ENCODE data around the gene MED9.
"Not testable (repeated sequence)": the region's sequence is repeated elsewhere in the genome, so short reads cannot be mapped to it uniquely, and the experiment has no call there.

MED9 gene

DNA sequence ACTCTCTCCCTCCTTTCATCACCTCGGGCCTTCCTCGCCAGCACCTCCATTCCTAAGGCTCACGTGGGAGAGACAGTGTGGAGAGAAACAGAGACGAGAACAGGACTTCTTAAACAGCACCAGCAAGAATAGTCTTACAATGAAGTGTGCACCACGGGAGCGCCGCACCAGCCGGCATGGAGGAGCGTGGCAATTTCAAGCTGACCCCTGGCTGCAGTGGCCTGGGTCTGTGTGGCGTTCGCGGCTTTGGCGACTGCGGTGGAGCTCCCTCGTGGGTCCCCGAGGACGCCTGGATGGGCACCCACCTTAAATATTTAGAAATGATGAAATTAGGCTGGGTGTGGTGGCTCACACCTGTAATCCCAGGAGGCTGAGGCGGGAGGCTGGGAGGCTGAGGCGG, 20.5 kb upstream of the MED9 start:
- no peak for DNase-seq

DNA sequence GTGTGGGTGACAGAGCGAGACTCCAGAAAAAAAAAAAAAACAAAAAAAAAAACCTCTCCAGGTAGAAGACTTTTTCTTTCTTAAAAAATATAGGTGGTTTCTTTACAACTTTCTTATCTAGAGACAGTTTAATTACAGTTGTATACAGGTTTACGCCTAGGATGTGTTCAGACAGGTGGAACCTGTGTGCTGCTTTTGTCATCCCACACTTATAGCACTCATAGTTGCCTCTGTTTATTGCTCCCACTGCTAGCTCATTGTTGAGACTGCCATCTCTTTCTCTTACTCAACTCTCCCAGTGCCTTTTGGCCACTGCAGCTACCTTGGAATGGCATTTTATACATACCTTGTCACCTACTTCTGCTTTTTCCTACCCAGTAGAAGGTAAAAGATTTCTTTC, 19.1 kb upstream of the MED9 start:
- no peak for DNase-seq

DNA sequence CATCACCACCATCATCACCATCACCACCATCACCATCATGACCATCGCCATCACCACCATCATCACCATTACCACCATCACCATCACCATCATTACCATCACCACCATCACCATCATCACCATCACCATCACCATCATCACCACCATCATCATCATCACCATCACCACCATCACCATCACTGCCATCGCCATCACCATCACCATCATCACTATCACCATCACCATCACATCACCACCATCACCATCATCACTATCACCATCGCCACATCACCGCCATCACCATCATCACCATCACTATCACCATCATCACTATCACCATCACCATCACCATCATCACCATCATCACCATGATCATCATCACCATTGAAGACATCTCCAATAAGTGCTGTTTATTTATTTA, 16.8 kb upstream of the MED9 start:
- DNase-seq: no peak

DNA sequence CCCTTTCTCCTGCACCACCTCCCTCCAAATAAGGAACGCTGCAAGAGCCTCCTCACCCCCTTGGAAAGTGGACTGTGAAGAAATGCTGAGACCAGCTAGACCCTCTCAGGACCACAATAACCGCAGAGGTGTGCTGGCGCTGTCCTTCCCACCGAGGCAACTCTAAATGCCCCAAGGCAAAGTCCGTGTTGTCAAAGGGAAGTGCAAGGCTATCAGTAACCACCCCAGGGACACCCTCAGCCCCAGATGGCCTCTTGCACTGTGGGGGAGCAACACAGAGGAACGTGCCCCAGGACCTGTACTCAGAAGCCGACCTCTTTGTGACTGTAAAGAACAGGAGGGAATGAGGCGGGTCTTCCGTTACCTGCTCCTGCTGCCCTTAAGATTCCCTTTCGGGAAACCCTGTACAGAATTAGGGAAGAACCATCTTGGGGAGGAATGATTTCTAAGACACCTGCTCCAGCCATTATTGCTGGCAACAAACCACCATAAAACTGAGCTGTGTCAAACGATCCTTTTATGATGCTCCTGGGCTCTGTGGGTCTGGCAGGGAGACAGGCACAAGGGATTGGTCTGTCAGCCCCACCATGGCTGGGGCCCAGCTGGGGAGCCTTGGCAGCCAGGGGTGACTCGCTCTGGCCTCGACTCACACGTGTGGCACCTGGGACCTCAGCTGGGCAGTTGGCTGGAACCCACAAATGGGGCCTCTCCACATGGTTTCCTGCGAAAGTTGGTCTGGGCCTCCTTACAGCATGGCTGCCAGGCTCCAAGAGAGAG, 14.6 kb upstream of the MED9 start:
- DNase-seq: no peak

DNA sequence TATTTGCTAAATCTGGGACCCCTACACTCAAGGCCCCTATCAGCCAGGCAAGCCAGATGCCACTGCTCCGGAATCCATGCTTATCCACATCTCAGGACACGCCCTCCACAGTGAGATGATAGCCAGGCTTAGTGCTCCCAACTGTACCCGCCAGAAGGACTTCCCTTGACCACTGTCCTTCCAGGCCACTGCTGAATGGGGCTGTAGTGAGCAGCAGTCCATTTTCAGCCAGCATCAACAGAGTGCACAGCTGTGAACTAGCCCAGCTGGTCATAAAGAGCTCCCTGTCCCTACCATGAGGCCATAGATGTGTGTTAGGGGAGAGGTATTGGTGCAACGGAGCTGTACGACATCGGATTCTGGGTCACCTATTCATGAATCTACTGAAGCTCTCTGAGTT, 13.0 kb upstream of the MED9 start:
- DNase-seq: no peak

DNA sequence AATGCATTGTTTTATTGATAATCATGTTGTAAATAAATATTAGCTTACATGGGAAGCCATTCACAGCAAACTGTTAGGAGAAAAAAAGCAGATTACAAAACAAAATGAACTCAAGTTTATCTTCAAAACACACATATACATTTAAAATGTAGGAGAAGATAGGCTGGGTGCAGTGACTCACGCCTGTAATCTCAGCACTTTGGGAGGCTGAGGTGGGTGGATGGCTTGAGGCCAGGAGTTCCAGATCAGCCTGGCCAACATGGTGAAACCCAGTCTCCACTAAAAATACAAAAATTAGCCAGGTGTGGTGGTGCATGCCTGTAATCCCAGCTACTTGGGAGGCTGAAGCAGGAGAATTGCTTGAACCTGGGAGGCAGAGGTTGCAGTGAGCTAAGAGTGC, 10.9 kb upstream of the MED9 start:
- DNase-seq: not testable (repeated sequence)

DNA sequence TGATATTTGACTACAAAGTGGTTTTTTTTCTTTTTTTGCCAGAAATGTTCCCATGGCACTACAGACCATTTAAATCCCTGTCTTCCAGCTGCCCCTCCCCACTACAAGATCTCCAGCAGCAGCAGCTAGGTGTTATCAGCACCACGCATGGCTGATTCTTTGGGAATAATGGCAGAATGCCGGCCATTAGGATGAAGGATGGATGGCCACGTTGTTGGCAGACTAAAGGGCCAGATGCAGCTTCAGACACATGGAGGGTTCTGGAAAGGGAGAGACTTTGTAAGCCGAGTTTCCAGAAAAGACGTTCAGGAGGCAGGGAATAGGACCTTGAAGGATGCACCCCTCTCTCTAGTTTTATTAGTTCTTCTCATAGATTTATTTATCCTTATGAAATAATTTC, 10.3 kb upstream of the MED9 start:
- no peak for DNase-seq

DNA sequence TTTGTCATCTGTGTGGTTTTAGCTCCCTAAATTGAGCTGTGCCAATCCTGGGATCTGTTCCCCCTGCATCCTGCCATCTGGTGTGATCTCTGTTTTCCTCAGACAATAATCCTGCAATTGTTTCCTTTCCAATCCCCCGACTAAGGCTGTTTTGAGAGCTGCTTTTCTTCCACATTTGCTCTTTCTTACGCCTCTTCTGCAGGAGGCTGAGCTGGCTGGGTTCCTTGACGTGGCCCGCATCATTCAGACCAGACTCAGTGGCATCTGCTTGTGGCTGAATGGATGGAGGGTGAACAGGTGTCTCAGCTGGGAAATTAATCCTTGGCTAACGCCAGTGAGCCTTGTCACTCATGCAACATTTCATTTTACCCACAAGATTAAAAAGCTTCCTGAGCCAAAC, 9.8 kb upstream of the MED9 start:
- DNase-seq: no peak

DNA sequence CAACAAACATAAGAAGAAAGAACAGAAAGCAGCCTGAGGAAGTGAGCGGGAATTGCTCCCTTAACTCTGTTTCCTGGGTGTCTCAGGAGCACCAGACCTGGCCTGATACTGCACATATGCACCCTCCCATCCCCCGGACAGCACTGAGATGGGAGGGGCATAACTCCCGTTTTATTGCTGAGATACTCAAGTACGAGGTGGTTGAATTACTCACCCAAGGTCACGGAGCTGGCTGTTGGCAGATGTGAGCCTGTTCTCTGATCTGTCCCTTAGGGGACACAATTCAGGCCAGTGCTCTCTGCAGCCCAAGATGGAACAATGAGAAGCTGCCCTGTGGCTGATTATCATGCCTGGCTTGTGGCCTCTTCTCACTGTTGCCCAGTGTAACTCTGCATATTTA, 9.1 kb upstream of the MED9 start:
- DNase-seq: no peak

DNA sequence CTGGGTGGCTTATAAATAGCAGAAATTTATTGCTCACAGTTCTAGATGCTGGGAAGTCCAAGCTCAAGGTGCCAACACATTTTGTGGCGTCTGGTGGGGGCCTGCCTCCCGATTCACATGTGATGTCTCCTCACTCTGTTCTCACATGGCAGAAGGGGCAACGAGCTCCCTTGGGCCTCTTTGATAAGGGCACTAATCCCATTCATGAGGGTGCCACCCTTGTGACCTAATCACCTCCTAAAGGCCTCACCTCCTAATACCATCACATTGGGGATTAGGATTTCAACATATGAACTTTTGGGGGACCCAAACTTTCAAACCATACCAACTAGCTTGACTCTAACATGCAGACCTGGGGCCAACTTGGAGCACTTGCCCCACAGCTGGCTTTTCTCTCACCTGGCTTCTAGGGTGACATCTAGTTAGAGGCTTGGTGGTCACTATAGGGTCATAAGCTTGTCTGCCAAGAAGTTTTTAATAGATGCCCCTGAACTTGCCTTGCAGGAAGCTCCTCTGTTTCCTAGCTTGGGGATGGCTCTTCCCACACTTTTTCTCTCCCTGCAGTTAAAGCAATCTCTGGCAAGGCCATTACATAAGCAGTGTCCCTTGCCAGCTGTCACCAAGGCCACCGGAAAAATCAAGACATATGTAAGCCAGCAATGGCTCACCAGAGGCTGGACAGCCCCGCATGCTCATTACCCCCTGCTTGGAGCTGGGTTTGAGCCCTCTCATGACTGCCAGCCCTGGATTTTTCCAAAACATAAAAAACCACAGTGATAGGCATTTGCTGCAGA, 8.4 kb upstream of the MED9 start:
- DNase-seq: no peak

DNA sequence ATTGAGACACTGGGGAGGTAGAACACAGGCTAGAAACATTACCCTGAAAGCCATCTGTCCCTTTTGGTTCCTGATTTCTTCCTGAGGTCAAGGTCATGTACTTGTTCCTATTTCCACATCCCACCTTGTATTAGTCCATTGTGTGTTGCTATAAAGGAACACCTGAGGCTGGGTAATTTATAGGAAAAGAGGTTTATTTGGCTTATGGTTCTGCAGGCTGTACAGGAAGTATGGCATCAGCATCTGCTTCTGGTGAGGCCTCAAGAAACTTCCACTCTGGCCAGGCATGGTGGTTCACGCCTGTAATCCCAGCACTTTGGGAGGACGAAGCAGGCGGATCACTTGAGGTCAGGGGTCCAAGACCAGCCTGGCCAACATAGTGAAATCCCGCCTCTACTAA, 7.4 kb upstream of the MED9 start:
- no peak for DNase-seq

DNA sequence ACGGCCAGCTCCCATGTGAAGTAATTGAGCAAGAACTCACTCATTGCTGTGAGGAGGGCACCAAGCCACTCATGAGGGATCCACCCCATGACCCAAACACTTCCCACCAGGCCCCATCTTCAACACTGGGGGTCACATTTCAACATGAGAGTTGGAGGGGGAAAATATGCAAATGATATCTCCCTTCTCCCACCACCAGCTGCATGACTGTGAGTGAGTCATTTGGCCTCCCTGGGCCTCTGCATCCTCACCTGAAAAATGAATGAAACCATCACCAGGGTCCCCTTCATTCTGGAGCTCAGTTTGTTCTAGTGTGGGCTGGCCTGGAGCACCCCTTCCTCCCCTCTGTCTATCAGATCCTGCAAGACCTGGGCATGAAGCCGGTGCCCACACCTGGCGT, 6.8 kb upstream of the MED9 start:
- no peak for DNase-seq

DNA sequence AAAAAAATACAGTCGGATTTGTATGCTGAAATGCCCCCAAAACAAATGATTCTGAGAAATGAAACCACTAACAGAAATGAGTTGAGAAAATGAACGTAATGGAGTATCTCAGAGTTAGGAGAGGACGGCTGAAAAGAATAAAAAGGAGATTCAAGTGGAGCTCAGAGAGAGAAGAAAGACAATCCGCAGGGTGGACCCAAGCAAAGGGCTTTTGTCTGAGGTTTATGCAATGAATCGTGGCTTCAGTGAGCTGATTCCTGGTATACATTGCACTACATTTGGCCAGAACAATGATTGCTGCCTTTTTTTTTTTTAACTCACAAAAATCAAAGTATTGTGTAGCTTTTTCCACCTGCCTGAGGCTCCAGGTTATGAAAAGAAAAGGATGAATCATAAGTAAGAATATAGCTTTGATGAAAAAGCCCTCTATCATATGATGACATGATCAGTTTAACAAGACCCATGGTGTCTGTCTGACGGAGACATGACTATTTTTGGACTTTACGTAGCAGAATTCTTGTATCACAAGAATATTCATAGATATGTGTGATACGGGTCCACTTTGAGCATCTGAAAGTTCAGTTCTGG, 4.4 kb upstream of the MED9 start:
- DNase-seq: no peak

DNA sequence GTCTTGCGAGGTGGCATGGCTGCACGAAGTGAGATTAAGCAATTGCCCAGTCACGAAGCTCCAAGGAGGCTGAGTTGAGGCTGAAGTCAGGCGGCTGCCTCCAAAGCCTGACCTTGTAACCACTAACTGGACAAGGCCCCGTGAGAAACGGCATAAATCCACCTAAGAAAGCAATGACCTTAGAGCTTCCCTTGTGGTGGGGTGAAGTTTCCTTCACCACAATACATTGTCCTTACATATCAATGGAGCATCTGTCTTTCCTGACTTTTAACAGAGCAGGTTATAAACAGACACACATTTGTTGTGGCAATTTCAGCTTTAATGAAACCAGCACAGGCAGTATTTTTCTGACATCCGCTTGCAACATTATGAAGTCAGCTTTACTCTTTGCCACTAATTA, 2.5 kb upstream of the MED9 start:
- no peak for DNase-seq

DNA sequence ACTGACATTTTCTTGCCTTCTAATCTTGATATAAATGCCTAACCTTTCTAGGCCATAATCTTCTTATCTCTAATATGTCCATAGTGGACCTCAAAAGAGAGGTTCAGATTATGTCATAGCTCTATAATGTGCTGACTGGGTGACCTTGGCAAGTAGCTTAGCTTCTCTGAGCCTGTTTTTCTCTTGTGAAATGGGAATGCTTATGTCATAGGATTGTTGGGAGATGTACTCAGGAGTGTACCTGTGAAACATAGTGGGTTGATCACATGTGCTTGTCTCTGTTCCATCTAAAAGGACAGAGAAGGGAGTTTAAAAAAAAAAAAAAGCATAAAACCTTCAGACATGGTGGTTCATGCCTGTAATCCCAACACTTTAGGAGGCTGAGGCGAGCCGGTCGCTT, 2.4 kb downstream of the MED9 start:
- DNase-seq: no peak

DNA sequence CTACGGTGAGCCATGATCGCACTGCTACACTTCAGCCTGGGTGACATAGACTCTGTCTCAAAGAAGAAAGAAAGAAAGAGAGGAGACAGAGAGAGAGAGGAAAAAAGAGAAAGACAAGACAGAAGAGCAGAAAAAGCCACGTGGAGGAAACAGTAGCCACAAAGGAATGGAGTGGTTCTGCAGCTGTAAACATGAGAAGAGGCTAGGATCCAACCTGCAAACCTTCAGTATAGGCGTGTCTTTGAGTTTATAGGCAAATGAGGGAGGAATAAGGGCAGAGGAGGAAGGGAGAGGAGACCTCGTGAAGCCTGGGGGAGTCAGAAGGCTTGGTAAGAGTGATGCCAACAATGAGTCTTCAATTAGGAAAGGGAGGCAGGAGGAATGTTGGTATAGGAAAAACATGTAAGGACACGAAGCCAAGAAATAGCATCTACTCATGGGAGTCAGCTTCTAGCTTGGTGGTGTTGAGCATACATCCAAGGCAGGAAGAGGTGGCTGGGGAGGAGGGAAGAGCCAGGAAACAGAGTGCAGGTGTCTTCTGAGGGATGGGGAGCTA, 3.9 kb downstream of the MED9 start:
- DNase-seq: no peak

DNA sequence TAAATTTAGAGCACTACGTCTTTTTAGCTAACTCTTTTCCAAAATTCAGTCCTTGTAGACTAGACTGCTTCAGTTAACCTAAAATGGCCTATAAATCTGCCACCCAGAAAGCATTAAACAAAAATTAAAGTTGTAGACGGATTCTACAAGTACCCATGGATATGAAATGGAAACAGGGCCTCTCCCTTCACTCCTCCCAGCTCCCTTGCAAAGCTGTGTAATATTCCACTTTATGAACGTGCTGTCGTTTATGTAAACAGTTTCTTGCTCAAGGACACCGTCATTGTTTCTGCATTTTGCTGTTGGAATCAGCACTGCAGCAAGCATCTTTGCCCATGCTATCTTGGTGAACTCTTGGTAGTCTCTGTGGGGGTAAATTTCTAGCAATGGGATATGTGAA, 5.1 kb downstream of the MED9 start:
- DNase-seq: no peak

DNA sequence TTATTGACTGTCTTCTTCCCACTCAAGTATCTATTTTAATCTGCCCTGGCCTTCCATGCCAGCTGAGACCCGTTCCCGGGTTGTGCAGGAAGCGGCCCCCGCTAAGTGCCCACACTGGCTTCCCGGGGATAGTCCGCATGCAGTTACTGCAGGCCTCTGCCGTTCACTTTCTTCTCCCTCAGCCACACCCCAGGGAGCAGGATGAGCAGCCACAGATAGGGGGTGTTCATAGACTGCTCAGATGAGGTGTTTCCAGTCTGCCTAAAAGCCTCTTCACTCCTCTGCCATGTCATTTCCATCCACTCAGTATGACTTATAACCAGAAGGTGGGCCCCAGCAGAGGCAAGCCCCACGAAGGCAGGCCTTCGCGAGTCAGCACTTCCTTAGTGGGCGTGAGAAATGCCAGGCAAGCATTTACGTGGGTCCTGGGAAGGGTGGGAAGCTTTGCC, 7.7 kb downstream of the MED9 start:
- no peak for DNase-seq

DNA sequence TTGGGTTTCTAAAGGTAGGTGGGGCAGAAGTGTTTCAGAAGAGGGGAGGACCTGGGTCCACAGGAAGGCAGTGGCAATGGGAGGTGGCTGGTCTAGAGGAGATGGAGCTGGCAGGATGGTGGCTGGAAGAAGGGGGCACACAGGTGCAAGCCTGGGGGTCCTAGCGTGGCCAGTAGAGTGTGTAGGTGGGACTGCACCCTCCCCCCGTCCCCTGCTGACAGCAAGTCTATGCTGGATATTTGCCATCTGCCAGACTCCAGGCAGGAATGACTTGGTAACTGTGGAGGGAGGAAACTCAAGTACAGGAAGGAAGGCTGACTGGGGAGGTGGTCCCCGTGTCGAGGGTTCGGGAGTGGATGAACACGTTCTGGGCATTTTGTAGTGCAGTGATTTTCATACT, 8.6 kb downstream of the MED9 start:
- no peak for DNase-seq

DNA sequence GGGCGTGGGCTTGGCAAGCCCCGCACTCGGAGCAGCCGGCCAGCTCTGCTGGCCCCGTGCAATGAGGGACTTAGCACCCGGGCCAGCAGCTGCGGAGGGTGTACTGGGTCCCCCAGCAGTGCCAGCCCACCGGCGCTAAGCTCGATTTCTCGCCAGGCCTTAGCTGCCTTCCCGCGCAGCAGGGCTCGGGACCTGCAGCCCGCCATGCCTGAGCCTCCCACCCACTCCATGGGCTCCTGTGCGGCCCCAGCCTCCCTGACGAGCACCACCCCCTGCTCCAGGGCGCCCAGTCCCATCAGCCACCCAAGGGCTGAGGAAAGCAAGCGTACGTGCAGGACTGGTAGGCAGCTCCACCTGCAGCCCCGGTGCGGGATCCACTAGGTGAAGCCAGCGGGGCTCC, 9.6 kb downstream of the MED9 start:
- not testable (repeated sequence) for DNase-seq

DNA sequence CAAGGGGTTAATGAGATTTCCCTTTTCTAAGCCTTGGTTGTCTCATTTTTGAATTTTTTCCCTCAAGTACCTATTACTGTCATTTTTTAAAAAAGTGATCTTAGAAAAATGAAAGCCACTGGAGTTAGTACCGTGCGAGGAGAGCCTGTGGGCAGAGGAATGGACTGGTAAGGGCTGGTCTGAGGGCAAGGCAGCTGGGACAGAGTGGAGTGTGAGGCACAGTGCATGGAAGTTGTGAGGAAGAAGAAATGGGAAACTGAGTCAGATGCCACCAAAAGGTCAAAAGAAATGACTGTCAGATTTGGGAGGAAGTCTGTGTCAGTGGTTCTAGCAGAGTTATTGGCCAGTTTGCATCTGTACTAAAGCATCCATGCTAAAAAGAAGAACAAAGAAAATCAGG, 11.2 kb downstream of the MED9 start:
- no peak for DNase-seq

DNA sequence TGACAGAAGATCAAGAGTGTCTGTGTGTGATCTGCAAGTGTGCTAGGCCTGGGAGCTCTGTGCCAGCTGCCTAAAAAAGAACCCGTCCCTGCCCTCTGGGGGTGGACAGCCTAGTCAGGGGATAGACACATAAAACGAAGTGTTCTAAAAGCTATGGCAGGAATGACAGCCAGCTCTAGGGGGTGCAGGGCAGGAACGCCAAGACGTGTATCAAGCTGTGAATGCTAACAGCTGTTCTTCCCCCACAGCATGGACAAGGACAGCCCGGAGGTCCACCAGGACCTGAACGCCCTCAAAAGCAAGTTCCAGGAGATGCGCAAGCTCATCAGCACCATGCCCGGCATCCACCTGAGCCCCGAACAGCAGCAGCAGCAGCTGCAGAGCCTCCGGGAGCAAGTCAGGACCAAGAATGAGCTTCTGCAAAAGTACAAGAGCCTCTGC, 14.3 kb downstream of the MED9 start:
- DNase-seq: no peak

DNA sequence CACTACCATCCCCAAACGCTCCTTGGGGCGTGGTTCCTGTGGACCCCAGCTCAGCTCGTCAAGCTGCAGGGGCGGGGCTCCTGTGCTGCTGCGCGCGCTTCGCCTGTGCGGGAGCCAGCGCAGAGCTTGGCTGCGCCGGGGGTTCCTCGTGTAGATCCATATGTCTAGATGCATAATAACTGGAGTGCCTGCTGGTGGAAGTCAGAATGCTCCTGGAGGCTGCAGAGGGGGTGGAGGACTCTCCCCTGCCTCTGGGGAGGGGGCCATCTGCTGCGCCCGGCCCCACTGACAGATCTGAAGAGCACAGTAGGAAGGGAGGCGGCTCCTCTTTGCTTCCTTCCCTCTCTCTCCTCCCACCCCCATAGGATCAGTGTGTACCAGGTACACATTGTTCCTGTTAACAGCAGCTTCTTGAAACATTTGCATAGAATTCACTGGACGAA, 14.8 kb downstream of the MED9 start:
- no peak for DNase-seq

DNA sequence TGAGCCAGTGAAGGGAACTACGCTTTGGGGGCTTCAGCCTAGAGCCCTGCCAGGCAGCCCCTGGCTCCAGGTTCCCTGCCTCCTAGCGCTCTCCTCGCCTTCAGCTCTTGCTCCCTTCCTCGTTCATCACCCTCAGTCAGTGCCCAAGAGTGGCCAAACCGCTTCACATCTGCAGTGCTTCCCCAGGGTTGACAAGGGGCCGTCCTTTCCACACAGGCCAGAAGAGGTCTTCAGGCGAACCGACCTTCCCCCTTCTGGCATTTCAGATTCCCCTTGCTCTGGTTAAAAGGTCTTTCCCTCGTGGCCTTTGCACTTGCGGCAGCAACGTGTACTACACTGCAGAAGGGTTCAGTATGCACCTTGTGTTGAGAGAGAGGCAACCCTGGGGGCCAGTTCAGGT, 15.3 kb downstream of the MED9 start:
- DNase-seq: no peak
